ENCODE results near the gene MASTL. TPM values are rescaled to one million over a fixed set of nuclear protein-coding genes. Genes with fewer than 3 reads are reported as not detected.

Gene MASTL
- total RNA-seq: 9.5 and 10.0 TPM in 2 replicates

DNA sequence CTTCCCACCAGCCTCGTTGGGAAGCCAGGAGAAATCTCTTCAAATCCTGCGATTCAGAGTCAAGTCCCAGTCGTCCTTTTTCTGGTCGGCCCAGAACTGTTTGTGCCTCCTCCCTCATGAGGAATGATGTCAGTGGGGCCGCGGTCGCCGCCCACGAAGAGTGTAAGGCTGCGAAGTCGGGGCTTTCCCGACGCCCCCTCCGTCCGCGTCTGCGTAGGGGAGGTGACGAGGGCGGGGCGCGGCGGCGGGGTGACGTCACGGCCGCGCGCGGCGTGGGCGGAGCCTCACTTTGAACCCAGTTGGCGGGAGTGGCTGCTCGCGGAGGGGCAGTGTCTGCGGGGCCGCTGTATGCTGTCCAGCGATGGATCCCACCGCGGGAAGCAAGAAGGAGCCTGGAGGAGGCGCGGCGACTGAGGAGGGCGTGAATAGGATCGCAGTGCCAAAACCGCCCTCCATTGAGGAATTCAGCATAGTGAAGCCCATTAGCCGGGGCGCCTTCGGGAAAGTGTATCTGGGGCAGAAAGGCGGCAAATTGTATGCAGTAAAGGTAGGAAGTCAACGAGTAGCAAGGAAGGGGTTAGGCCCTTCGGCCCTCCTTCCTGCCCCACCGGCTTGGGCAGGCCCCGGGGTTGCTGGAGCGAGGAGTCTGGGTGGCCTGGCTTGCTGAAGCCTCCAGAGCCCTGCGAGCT is at the start of gene MASTL:
TSS of gene MASTL (plus strand) at position 287 of the 689 bp plus-strand sequence. CDS start at position 362, 75 bp downstream.
- Histone ChIP-seq H3K4me3 (ENCODE audit: low read depth, low read length) (peak within 1 kb of the TSS; percentile 62), H3K27me3 (ENCODE audit: control insufficient read depth, insufficient read depth, low read length) (no peaks in the 10 kb centered on the region), H3K36me3 (ENCODE audit: control insufficient read depth, insufficient read depth, low read length) (peaks cover 6% of the 10 kb centered on the region)
- peak; percentile 83 for DNase-seq (ENCODE audit: low read depth)
- FAIRE-seq: no peak
- TF ChIP-seq, protein P1, sequence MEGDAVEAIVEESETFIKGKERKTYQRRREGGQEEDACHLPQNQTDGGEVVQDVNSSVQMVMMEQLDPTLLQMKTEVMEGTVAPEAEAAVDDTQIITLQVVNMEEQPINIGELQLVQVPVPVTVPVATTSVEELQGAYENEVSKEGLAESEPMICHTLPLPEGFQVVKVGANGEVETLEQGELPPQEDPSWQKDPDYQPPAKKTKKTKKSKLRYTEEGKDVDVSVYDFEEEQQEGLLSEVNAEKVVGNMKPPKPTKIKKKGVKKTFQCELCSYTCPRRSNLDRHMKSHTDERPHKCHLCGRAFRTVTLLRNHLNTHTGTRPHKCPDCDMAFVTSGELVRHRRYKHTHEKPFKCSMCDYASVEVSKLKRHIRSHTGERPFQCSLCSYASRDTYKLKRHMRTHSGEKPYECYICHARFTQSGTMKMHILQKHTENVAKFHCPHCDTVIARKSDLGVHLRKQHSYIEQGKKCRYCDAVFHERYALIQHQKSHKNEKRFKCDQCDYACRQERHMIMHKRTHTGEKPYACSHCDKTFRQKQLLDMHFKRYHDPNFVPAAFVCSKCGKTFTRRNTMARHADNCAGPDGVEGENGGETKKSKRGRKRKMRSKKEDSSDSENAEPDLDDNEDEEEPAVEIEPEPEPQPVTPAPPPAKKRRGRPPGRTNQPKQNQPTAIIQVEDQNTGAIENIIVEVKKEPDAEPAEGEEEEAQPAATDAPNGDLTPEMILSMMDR (IDR thresholded peaks at IDR 0.05; ENCODE audit: insufficient read depth, low read length, severe bottlenecking): no peak

DNA sequence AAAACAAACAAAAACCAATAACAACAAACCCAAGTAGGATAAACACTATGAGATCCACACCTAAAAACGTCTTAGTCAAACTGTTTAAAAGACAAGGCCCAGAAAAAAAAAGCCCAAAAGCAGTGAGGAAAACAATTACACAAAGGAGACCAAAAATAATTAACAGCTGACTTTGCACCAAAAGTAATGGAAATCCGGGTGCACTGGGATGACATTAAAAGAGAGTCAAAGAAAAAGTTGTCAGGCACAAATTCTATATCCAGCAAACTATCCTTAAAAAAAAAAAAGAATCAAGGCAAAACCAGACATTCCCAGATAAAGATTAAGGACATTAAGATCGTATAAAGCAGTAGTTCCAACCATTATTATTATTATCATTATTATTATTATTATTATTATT is 47.0 kb upstream of the MASTL start:
- DNase-seq (ENCODE audit: low read depth): no peak
- Histone ChIP-seq H3K4me3 (ENCODE audit: low read depth, low read length) (no peak overlapping the region), H3K27me3 (ENCODE audit: control insufficient read depth, insufficient read depth, low read length) (no peaks in the 10 kb centered on the region), H3K36me3 (ENCODE audit: control insufficient read depth, insufficient read depth, low read length) (peaks cover 6% of the 10 kb centered on the region)
- no peak for FAIRE-seq
- TF ChIP-seq, protein P1 (IDR thresholded peaks at IDR 0.05; ENCODE audit: insufficient read depth, low read length, severe bottlenecking): no peak

DNA sequence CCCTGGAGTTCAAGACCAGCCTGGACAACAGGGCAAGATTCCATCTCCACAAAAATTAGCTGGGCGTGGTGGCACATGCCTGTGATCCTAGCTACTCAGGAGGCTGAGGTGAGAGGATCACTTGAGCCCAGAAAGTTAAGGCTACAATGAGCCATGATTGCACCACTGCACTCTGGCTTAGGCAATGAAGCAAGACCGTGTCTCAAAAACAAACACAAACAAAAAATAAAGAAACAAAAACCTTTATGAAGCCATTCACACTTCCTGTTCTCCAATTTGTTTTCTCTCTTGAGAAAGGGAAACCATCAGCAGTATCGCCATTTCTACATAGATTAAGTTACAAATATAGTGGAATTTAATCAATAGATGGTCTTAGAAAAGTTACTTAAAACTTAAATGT is 20.8 kb upstream of the MASTL start:
- H3K27me3 ChIP-seq (ENCODE audit: control insufficient read depth, insufficient read depth, low read length): no peaks in the 10 kb centered on the region
- H3K4me3 ChIP-seq (ENCODE audit: low read depth, low read length): no peak overlapping the region
- TF ChIP-seq, protein P1 (IDR thresholded peaks at IDR 0.05; ENCODE audit: insufficient read depth, low read length, severe bottlenecking): no peak
- no peak for FAIRE-seq
- H3K36me3 ChIP-seq (ENCODE audit: control insufficient read depth, insufficient read depth, low read length): peaks cover 3% of the 10 kb centered on the region
- DNase-seq (ENCODE audit: low read depth): no peak

DNA sequence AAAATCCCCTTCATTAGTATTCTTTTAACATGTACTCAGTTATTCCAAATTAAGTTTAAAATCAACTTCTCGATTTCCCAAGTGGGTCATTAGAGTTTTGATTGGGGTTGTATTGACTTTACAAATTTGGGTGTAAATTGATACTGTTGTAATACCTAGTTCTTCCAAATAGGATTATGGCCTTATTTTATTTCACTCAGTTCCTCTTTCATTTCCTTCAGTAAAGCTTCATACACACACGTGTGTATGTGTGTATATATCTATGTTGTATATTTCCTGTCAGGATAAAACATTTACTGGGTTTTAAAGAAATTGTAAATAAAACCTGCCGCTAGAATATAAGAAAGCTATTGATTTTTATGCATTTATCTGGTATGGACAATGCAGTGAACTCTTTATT is 16.9 kb upstream of the MASTL start:
- no peak for FAIRE-seq
- TF ChIP-seq, protein P1 (IDR thresholded peaks at IDR 0.05; ENCODE audit: insufficient read depth, low read length, severe bottlenecking): no peak
- peaks cover 2% of the 10 kb centered on the region for H3K36me3 ChIP-seq (ENCODE audit: control insufficient read depth, insufficient read depth, low read length)
- H3K4me3 ChIP-seq (ENCODE audit: low read depth, low read length): no peak overlapping the region
- no peak for DNase-seq (ENCODE audit: low read depth)
- H3K27me3 ChIP-seq (ENCODE audit: control insufficient read depth, insufficient read depth, low read length): no peaks in the 10 kb centered on the region

DNA sequence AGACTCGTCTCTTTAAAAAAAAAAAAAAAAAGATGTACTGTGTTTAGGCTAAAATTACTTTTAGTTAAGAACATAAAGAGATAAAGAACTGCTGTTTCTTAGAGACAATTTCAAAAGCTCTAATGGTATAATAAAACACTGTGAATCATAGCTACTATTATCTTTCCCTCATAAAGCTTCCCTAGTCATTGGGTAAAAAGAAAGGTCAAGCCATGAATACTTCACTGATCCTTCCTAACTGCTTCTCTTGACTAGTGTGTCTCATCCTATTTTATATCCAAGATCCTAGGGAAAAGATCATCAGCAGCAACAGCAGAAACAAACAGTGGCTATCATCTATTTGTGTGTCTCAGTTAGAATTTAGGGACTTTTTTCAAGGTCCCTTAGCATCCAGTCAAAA is 11.5 kb upstream of the MASTL start:
- FAIRE-seq: no peak

More for the DNA sequence above, 11.5 kb upstream of the MASTL start:
- Histone ChIP-seq H3K27me3 (ENCODE audit: control insufficient read depth, insufficient read depth, low read length) (no peaks in the 10 kb centered on the region), H3K4me3 (ENCODE audit: low read depth, low read length) (no peak overlapping the region), H3K36me3 (ENCODE audit: control insufficient read depth, insufficient read depth, low read length) (peaks cover 15% of the 10 kb centered on the region)
- no peak for DNase-seq (ENCODE audit: low read depth)
- TF ChIP-seq, protein P1 (IDR thresholded peaks at IDR 0.05; ENCODE audit: insufficient read depth, low read length, severe bottlenecking): no peak
